Middle frontal gyrus (tissue), 1 donor: ENCODE measurements around the gene RXRA.

Experiments
- DNase-seq: peaks from one replicate; pipeline ENCODE4 v3.0.0-alpha.2; 2015; ENCODE audit warnings: low spot score; ENCODE audit errors: extremely low spot score

Gene RXRA

GRCh38 chr9:134351606-134352176 lies 25.4 kb downstream of the RXRA start:
- no peak for DNase-seq

GRCh38 chr9:134352247-134352933 lies 26.1 kb downstream of the RXRA start:
- DNase-seq: no peak

GRCh38 chr9:134353539-134353938 lies 27.3 kb downstream of the RXRA start:
- DNase-seq: no peak

GRCh38 chr9:134355158-134355557 lies 28.9 kb downstream of the RXRA start:
- no peak for DNase-seq

- no peak for DNase-seq
Measured at GRCh38 chr9:134355561-134356279, 29.5 kb downstream of the RXRA start.

- DNase-seq: no peak
Measured at GRCh38 chr9:134356496-134357470, 30.5 kb downstream of the RXRA start.

GRCh38 chr9:134357631-134358025 lies 31.4 kb downstream of the RXRA start:
- DNase-seq: no peak

GRCh38 chr9:134358026-134358661 lies 31.9 kb downstream of the RXRA start:
- no peak for DNase-seq

- DNase-seq: no peak
Measured at GRCh38 chr9:134358662-134359319, 32.5 kb downstream of the RXRA start.

- no peak for DNase-seq
Measured at GRCh38 chr9:134359493-134360179, 33.4 kb downstream of the RXRA start.

GRCh38 chr9:134360180-134360759 lies 34.0 kb downstream of the RXRA start:
- DNase-seq: no peak

GRCh38 chr9:134360897-134361296 lies 34.6 kb downstream of the RXRA start:
- DNase-seq: no peak

- no peak for DNase-seq
Measured at GRCh38 chr9:134361426-134361825, 35.2 kb downstream of the RXRA start.

- no peak for DNase-seq
Measured at GRCh38 chr9:134361843-134362414, 35.7 kb downstream of the RXRA start.

- DNase-seq: no peak
Measured at GRCh38 chr9:134363450-134363849, 37.2 kb downstream of the RXRA start.

GRCh38 chr9:134364391-134365114 lies 38.3 kb downstream of the RXRA start:
- DNase-seq: no peak

GRCh38 chr9:134365115-134365596 lies 38.9 kb downstream of the RXRA start:
- DNase-seq: no peak

GRCh38 chr9:134365791-134366222 lies 39.6 kb downstream of the RXRA start:
- no peak for DNase-seq
